ENCODE measurements around the gene ALG12. TPM values are rescaled to one million over a fixed set of nuclear protein-coding genes. Genes with fewer than 3 reads are reported as not detected.
A peak's percentile ranks its signal among the peaks of the same experiment; 100 is the strongest.

Gene ALG12
- total RNA-seq, 1 donor from 2014 or later, result 17.0 TPM

GRCh38 chr22:49856766-49857618 lies 61.2 kb downstream of the ALG12 start:
- no peak overlapping the region for H3K4me3 ChIP-seq
- intact Hi-C loops (cut with micrococcal nuclease), result no loop called here
- peaks cover 37% of the 10 kb centered on the region for H3K4me1 ChIP-seq
- H3K36me3 ChIP-seq, result peaks cover 4% of the 10 kb centered on the region
- H3K27me3 ChIP-seq (ENCODE audit: low read depth), result no peaks in the 10 kb centered on the region
- H3K27ac ChIP-seq (replicated peaks), result no peak overlapping the region
- no peak for DNase-seq
- H3K9me3 ChIP-seq (replicated peaks), result no peaks in the 10 kb centered on the region
- no peak for TF ChIP-seq CTCF (IDR thresholded peaks at IDR 0.05; ENCODE audit: borderline replicate concordance)

- Histone ChIP-seq H3K27me3 (ENCODE audit: low read depth) (no peaks in the 10 kb centered on the region), H3K9me3 (replicated peaks) (no peaks in the 10 kb centered on the region), H3K4me3 (no peak overlapping the region), H3K27ac (replicated peaks) (no peak overlapping the region), H3K4me1 (peaks cover 34% of the 10 kb centered on the region), H3K36me3 (peaks cover 4% of the 10 kb centered on the region)
- intact Hi-C loops (cut with micrococcal nuclease), result no loop called here
- no peak for TF ChIP-seq CTCF (IDR thresholded peaks at IDR 0.05; ENCODE audit: borderline replicate concordance)
- no peak for DNase-seq
These were observed 61.9 kb downstream of the ALG12 start for GRCh38 chr22:49856343-49856742.

DNA sequence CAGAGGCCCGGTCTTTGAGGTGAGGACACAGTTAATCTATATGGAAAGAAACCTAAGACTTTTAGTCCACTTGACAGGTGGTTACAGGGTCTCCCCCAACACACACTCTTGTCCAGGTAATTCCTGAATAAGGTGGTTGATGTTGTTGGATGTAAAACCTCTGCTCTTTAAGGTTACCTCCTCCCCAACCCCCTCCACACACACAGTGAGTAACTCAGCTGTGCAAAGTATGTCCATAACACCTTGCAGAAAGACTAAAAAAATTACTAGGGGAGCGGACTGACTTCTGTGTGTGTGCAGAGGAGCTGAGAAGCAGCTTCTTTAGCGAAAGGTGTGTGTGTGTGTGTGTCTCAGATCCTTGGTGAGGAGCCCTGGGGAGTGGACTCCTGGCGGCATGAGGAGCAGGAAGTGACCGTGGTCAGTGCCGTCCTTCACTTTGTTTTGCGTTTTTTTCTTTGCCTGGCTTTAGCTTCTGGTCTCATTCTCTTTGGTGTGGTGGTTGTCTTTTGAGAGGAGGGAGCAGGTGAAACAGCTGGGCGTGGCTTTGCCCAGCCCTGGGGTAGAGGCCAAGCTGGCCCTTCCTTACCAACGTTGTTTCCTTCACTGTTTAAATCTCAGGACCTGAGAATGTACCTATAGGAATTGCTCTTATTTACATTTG lies 62.9 kb downstream of the ALG12 start:
- Histone ChIP-seq H3K36me3 (peaks cover 4% of the 10 kb centered on the region), H3K27me3 (ENCODE audit: low read depth) (peaks cover 8% of the 10 kb centered on the region), H3K4me3 (peak overlapping the region; percentile 78), H3K4me1 (peaks cover 34% of the 10 kb centered on the region), H3K9me3 (replicated peaks) (no peaks in the 10 kb centered on the region), H3K27ac (replicated peaks) (no peak overlapping the region)
- TF ChIP-seq CTCF (IDR thresholded peaks at IDR 0.05; ENCODE audit: borderline replicate concordance), result no peak
- intact Hi-C loops (cut with micrococcal nuclease), result no loop called here
- no peak for DNase-seq

DNA sequence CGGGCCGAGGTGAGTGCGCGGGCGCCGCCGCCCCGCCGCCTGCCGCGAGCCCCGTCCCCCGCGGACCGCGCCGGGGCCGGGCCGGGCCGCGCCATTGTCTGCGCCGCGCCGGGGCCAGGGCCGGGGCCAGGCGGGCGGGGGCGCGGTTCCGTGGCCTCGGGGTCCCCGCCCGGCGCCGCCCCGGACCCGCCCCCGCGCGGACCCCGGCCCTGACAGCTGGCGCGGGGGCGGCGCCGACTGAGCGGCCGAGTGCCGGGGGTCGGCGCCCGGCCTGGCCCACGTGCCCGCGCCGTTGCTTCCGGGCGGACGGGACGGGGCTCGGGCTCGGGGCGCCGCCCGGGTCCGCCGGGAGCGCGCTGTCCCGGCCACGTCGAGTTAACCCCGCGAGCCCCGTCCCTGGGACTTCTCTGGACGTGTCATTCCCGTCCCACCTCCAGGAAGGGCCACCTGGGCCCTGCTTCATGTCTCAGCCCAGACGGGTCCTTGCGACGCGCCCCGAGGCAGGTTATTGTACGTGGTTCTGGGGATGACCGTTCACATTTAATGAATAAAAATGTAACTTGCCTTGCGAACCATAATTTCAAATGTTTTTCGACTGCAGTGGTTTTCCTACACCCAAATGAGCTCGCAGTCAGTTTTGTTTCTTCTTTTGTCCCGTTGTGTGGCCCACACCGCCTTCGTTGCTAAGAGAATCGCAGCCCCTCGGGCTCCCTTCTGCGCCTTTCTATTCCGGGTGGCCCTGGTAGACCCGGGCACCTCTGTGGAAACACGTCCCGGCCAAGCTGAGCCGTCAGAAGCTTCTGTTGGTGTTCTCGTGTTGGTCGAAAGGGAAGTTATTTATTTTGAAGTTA lies 64.0 kb downstream of the ALG12 start:
- peaks cover 4% of the 10 kb centered on the region for H3K36me3 ChIP-seq
- H3K4me3 ChIP-seq, result peak overlapping the region; percentile 78
- intact Hi-C loops (cut with micrococcal nuclease), result no loop called here
- peaks cover 20% of the 10 kb centered on the region for H3K27me3 ChIP-seq (ENCODE audit: low read depth)
- no peak for TF ChIP-seq CTCF (IDR thresholded peaks at IDR 0.05; ENCODE audit: borderline replicate concordance)
- H3K27ac ChIP-seq (replicated peaks), result peak overlapping the region; percentile 67
- no peak for DNase-seq
- H3K4me1 ChIP-seq, result peaks cover 44% of the 10 kb centered on the region
- no peaks in the 10 kb centered on the region for H3K9me3 ChIP-seq (replicated peaks)

All from left ventricle myocardium inferior (tissue), 1 donor.